PFSK-1 (cell line): ENCODE results near the gene MED6.

ENCODE experiments used
- POLR2AphosphoS5 ChIP-seq: IDR thresholded peaks from 2 replicates; pipeline ENCODE4 v1.6.1; 2012; ENCODE audit warnings: low read depth, mild to moderate bottlenecking, control low read depth, low read length, moderate library complexity
- REST ChIP-seq, 2 experiments: IDR thresholded peaks; 2 replicates each; pipeline versions ENCODE4 v1.6.1 to v1.8.0; 2011 to 2012; ENCODE audit warnings: low read depth in 2 of 2, low read length in 2 of 2, control low read depth in 1 of 2, inconsistent platforms in 1 of 2, mild to moderate bottlenecking in 1 of 2, moderate library complexity in 1 of 2; ENCODE audit not compliant: insufficient read depth in 1 of 2
- SIN3A ChIP-seq: IDR thresholded peaks from 2 replicates; pipeline ENCODE4 v1.6.1; 2012; ENCODE audit warnings: mild to moderate bottlenecking, low read length, moderate library complexity, borderline replicate concordance; ENCODE audit not compliant: insufficient read depth

- TF ChIP-seq REST (IDR thresholded peaks at IDR 0.05; ENCODE audit: insufficient read depth in 1 of 2, low read depth in 2 of 2, low read length in 2 of 2) (no peak), SIN3A (no peak), POLR2AphosphoS5 (no peak)
Observed at GRCh38 chr14:70622111-70622712, 21.8 kb upstream of the MED6 start.
